ENCODE data around the gene DOK3. TPM values are rescaled to one million over a fixed set of nuclear protein-coding genes. Genes with fewer than 3 reads are reported as not detected.
A peak's percentile ranks its signal among the peaks of the same experiment; 100 is the strongest.

DOK3 gene
- total and polyA plus RNA-seq, 2 of the 13 experiments (the other 11 are each of a cell fraction or from before 2014, with no cell fraction given): 1.4 to 1.5 TPM

DNA sequence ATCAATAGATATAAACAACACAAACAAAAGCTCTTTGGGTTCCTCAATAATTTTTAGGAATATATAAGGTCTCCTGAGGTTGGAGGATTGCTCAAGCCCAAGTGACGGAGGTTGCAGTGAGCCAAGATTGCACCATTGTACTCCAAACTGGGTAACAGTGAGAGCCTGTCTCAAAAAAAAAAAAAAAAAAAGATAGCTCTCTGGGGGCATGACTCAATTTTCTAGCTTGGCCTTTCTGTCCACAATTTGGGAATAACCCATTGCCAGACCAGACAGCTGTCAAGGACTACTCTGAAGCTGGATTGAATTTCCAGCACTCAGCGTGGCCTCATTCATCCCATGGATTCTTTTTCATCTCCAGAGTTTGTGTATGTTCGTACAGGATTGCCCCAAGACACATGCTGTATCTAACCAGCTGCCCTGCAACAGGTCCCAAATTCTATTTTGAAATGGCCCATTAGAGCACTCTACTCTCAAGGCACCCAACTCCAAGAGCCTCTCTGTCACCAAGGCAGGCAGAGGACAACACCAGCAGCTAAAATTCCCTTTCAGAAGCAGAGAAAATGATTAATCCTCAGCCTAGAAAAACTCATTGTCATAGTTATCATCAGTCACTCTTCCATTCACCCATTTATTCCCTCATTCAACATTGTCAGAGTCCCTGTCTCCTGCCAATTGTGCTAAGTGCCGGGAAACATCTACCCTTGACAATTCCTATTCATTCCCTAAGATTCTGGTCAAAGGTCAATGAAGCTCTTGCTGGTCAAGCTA is 36.0 kb upstream of the DOK3 start:
- Histone ChIP-seq H3K27ac (ENCODE audit: extremely low read length, insufficient read depth, low read length) (peak overlapping the region; percentile 64), H3K36me3 (replicated peaks in 1 of 2; ENCODE audit: control insufficient read depth in 1 of 2, insufficient read depth in 2 of 2, low read length in 2 of 2) (peaks cover 7 to 35% of the 10 kb centered on the region in 2 experiments), H3K9me3 (ENCODE audit: low read length) (no peaks in the 10 kb centered on the region), H3K9ac (ENCODE audit: insufficient read depth, low read depth, low read length) (no peak overlapping the region), H3K4me2 (ENCODE audit: low read depth, low read length) (peak overlapping the region; percentile 13; the same call in 1 of the 2 replicates), H3K4me3 (replicated peaks in 1 of 3; ENCODE audit: insufficient read depth in 1 of 3, low read depth in 2 of 3, low read length in 3 of 3) (no peak overlapping the region), H3K79me2 (ENCODE audit: insufficient read depth, low read length) (peaks cover 72% of the 10 kb centered on the region), H3K4me1 (ENCODE audit: insufficient read depth, low read length) (peaks cover 39% of the 10 kb centered on the region), H2AFZ (ENCODE audit: low read length) (no peak overlapping the region), H4K20me1 (ENCODE audit: insufficient read depth, low read length) (peaks cover 10% of the 10 kb centered on the region), H3K27me3 (ENCODE audit: control insufficient read depth in 1 of 2, insufficient read depth in 2 of 2, low read length in 2 of 2) (no peaks in the 10 kb centered on the region)
- ATAC-seq (no peak), DNase-seq (ENCODE audit: low spot score) (no peak), FAIRE-seq (peak; percentile 34)
- CTCF ChIA-PET (ENCODE audit: low intra/inter-chr PET ratio, low total read pairs): no interaction called here
- in situ Hi-C loops (cut with HindIII; ENCODE audit: extremely low pct_ligation_motif_present, low pct_unique_long_range_greater_than_20kb): no loop called here
- POLR2A ChIA-PET: interaction anchor here (0.6 to 1.5 kb wide), 4 partner anchors 29 to 52 kb away, joined by 3 to 12 read pairs (median 6); partner anchors contain the start of genes DDX41 and TMED9
- intact Hi-C loops (cut with micrococcal nuclease; ENCODE audit: unreplicated experiment): loop anchor here (5.0 kb wide), 1 partner anchor 47 kb away; the partner anchor contains the start of gene TMED9
- WGBS (ENCODE audit: low lambda C conversion rate): 67% methylated on average over 4 of the region's 4 CpGs
- no TSS peak for BruUV-seq (replicated peaks)
- TF ChIP-seq ZMYM2 (CRISPR knock-in tag; IDR thresholded peaks at IDR 0.05) (no peak), ZNF383 (CRISPR knock-in tag; IDR thresholded peaks at IDR 0.05; ENCODE audit: borderline replicate concordance) (0 out of 2 replicates have a peak, but pooled peaks have one; percentile 38), CEBPB (IDR thresholded peaks at IDR 0.05; ENCODE audit: borderline replicate concordance, low read depth, low read length) (peak; percentile 81), ZNF761 (CRISPR knock-in tag; conservative IDR thresholded peaks at IDR 0.05) (no peak), MZF1 (CRISPR knock-in tag; IDR thresholded peaks at IDR 0.05; ENCODE audit: borderline replicate concordance) (no peak), MED8 (CRISPR knock-in tag; IDR thresholded peaks at IDR 0.05; ENCODE audit: insufficient replicate concordance) (no peak), ZNF703 (CRISPR knock-in tag; IDR thresholded peaks at IDR 0.05; ENCODE audit: borderline replicate concordance) (no peak), FOXM1 (CRISPR knock-in tag; IDR thresholded peaks at IDR 0.05) (no peak), TFDP2 (CRISPR knock-in tag; IDR thresholded peaks at IDR 0.05) (no peak), MXD1 (CRISPR knock-in tag; IDR thresholded peaks at IDR 0.05) (no peak), GATAD2A (CRISPR knock-in tag; IDR thresholded peaks at IDR 0.05) (0 out of 2 replicates have a peak, but pooled peaks have one; percentile 51), ZNF333 (CRISPR knock-in tag; IDR thresholded peaks at IDR 0.05; ENCODE audit: borderline replicate concordance) (no peak), ATF7 (IDR thresholded peaks at IDR 0.05) (0 out of 2 replicates have a peak, but pooled peaks have one; percentile 12), ATF7 (CRISPR knock-in tag; IDR thresholded peaks at IDR 0.05) (no peak), ZHX1 (CRISPR knock-in tag; IDR thresholded peaks at IDR 0.05; ENCODE audit: low read depth) (no peak), ZNF547 (CRISPR knock-in tag; IDR thresholded peaks at IDR 0.05) (no peak), POLR2AphosphoS2 (IDR thresholded peaks at IDR 0.05; ENCODE audit: low read depth, low read length) (no peak)
- TF ChIP-seq, protein P1, sequence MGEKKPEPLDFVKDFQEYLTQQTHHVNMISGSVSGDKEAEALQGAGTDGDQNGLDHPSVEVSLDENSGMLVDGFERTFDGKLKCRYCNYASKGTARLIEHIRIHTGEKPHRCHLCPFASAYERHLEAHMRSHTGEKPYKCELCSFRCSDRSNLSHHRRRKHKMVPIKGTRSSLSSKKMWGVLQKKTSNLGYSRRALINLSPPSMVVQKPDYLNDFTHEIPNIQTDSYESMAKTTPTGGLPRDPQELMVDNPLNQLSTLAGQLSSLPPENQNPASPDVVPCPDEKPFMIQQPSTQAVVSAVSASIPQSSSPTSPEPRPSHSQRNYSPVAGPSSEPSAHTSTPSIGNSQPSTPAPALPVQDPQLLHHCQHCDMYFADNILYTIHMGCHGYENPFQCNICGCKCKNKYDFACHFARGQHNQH (CRISPR knock-in tag; IDR thresholded peaks at IDR 0.05): no peak
